Fibroblast of villous mesenchyme (primary cell): ENCODE measurements around the gene FRMD4A. TPM values are rescaled to one million over a fixed set of nuclear protein-coding genes. Genes with fewer than 3 reads are reported as not detected.
"Not testable (repeated sequence)": the region's sequence is repeated elsewhere in the genome, so short reads cannot be mapped to it uniquely, and the experiment has no call there.

ENCODE experiments used
- DNase-seq: peaks from one replicate; pipeline ENCODE4 v3.0.0-alpha.2; 2010; ENCODE audit warnings: low read depth
- H3K4me3 ChIP-seq: 2 replicates; pipeline ENCODE4 v1.5.1; 2011; ENCODE audit warnings: low read depth, mild to moderate bottlenecking, low read length
- total RNA-seq: library from RNA; depleted of rRNA; stranded (reverse); fragments of >200 nt; gene quantifications from 2 replicates; pipeline ENCODE4 v1.2.3, GENCODE V29; 2012
- TF ChIP-seq, protein P1 (sequence below): IDR thresholded peaks from 2 replicates; pipeline ENCODE4 v1.5.1; 2012; ENCODE audit warnings: low read depth, mild to moderate bottlenecking, low read length; ENCODE audit not compliant: insufficient read depth

The FRMD4A gene
- total RNA-seq, 1 donor = 40.2 TPM

DNA sequence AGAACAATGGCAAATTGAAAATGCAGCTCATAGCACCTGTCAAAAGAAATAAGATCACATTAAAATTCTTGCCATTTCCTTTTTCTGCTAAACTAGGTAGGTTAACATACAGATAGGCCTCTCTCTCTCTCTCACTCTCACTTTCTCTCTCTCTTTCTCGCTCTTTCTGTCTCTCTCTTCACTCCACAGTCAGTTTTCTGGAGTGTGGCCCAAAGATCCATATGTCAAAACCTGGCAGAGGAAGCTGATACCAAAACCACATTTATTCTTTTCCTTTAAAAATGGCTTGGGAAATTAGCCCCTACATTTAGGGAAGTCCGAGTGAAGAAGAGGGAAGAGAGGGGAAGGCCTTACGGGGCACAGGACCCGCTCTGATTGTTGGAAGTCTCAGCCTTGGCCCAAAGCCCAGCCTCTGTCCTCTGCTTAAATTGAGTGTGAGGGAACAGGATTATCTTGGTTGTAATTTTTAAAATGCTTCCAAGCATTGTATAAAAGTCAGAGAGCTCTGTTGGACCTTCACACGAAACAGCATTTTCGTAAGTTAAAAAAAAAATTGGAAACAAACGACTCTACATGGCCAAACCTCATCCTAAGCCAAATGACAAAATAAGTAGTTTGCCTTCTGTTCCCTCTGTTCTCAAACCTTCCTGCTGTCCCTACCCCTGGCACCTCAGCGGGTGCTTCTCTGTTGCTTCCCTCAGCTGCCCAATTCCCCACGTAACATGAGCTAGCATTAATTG is 83.2 kb downstream of the FRMD4A start:
- no peak for DNase-seq
- TF ChIP-seq, protein P1, sequence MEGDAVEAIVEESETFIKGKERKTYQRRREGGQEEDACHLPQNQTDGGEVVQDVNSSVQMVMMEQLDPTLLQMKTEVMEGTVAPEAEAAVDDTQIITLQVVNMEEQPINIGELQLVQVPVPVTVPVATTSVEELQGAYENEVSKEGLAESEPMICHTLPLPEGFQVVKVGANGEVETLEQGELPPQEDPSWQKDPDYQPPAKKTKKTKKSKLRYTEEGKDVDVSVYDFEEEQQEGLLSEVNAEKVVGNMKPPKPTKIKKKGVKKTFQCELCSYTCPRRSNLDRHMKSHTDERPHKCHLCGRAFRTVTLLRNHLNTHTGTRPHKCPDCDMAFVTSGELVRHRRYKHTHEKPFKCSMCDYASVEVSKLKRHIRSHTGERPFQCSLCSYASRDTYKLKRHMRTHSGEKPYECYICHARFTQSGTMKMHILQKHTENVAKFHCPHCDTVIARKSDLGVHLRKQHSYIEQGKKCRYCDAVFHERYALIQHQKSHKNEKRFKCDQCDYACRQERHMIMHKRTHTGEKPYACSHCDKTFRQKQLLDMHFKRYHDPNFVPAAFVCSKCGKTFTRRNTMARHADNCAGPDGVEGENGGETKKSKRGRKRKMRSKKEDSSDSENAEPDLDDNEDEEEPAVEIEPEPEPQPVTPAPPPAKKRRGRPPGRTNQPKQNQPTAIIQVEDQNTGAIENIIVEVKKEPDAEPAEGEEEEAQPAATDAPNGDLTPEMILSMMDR = no peak
- H3K4me3 ChIP-seq = no peak overlapping the region

DNA sequence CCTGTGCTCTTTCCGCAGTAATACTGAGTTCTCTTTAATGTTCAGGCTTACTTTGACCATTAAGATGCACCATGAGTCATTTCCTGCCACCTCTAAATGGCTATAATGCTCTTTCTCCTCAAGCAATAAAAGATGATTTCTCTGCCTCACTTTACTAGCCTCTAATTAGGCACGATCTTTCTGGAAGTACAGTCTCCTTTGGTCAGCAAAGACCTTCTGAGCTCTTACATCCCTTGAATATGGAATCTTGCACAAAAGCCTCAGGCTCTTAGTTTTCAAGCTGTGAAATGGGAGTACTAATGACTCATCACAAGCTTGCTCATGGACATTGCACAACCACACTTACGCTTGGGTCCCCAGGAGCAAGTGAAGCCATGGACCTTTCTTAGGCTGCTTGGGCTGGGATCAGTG is 85.9 kb downstream of the FRMD4A start:
- no peak overlapping the region for H3K4me3 ChIP-seq
- peak; percentile 20 for DNase-seq
- TF ChIP-seq, protein P1 = no peak

DNA sequence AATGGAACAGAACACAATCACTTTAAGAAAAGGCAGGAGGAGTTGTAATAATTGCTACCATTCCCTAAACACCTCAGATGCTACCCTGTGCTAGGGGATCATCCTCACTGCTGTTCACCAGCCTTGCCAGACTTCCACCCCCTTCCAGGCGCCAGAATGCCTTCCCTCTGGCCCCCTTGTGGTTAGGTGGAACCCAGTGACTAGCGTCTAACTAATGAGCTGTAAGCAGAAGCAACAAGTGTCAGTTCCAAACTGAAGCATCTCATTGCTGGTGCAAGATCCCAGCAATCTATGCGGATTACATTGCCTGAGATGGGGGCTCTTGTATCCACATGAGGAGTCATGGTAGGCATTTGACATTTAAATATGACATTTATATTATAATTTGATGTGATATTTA is 86.6 kb downstream of the FRMD4A start:
- no peak for DNase-seq
- TF ChIP-seq, protein P1 = peak; percentile 18
- no peak overlapping the region for H3K4me3 ChIP-seq

DNA sequence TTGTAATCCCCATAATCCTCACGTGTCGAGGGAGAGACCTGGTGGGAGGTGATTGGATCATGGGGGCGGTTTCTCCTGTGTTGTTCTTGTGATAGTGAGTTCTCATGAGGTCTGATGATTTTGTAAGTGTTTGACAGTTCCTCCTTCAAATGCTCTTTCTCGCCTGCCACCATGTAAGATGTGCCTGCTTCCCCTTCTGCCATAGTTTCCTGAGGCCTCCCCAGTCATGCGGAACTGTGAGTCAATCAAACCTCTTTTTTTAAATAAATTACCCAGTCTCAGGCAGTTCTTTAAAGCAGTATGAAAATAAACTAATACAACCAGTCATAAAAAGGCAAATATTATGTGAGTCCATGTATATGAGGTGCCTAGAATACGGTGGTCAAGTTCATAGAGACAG is 87.5 kb downstream of the FRMD4A start:
- TF ChIP-seq, protein P1 = no peak
- DNase-seq = no peak
- no peak overlapping the region for H3K4me3 ChIP-seq

DNA sequence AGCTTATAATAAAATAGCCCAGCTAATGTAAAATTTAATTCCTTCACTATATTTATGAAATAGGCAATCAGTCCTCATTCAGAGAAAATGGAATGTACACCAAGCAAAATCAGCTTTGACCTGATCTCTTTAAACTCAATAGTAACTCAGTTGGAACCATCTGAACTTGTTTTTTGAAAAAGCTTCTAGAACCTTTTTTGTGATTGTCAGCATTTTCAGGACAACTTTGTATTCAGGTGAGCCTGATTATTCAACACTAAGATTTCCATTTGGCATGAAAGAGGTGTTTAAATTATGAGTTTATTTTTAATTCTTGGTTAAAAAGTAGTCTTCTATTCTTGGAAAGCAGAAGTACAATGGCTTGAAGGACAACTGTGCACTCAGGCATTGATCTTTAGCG is 89.5 kb downstream of the FRMD4A start:
- no peak overlapping the region for H3K4me3 ChIP-seq
- TF ChIP-seq, protein P1 = no peak
- no peak for DNase-seq

DNA sequence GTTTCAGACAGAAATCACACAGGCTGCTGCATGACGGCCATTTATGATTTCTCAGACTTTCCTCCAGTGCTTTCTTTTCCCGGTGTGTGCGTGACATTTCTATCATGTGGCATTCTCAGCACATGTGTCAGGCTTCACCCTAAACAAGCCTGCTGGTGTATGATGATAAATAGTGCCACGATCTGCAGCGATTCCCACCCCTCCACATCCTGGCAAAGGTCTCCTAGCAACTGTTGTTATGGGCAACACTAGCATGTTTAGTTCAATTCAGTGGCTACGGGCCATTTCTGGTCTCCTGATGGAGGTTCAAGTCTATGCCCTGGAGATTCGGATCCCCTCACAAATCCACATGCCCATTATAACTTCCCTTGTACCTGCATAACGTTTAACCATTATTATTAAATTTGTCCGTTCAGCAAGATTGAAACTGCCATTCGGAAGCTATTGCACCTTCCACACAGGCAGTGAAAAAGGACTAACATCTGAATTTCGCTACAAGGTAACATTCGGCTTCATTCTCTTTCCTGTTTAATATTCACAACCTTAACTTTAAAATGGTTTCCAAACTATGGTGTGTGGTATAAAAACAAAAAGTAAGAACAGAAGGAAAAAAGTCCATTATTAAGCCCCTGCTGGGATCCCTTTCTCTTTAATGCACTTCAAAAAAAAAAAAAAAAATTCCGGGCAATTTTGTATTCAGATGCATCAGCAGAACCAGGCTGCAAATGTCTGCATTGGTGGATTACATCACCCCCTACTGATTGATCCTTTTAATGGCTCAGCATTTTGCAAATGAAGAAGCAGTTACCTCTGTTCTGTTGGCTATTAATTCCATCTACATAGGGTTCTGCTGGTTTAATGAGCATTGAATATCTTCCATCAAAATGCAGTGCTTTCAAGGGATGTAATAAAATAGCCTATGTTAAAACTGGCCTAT is 90.2 kb downstream of the FRMD4A start:
- TF ChIP-seq, protein P1 = no peak
- H3K4me3 ChIP-seq = no peak overlapping the region
- DNase-seq = no peak

DNA sequence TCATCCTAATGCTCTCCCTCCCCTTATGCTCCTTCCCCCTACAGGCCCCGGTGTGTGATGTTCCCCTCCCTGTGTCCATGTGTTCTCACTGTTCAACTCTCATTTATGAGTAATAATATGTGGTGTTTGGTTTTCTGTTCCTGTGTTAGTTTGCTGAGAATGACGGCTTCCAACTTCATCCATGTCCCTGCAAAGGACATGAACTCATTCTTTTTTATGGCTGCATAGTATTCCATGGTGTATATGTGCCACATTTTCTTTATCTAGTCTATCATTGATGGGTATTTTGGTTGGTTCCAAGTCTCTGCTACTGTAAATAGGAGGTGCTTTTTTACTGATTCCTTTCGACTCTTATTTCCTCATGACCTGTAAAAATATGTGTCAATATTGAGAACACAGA is 92.1 kb downstream of the FRMD4A start:
- DNase-seq = not testable (repeated sequence)

More for the DNA sequence above, 92.1 kb downstream of the FRMD4A start:
- H3K4me3 ChIP-seq = not testable (repeated sequence)
